ENCODE measurements around the gene POMZP3.
"Not testable (repeated sequence)": the region's sequence is repeated elsewhere in the genome, so short reads cannot be mapped to it uniquely, and the experiment has no call there.

Gene POMZP3

DNA sequence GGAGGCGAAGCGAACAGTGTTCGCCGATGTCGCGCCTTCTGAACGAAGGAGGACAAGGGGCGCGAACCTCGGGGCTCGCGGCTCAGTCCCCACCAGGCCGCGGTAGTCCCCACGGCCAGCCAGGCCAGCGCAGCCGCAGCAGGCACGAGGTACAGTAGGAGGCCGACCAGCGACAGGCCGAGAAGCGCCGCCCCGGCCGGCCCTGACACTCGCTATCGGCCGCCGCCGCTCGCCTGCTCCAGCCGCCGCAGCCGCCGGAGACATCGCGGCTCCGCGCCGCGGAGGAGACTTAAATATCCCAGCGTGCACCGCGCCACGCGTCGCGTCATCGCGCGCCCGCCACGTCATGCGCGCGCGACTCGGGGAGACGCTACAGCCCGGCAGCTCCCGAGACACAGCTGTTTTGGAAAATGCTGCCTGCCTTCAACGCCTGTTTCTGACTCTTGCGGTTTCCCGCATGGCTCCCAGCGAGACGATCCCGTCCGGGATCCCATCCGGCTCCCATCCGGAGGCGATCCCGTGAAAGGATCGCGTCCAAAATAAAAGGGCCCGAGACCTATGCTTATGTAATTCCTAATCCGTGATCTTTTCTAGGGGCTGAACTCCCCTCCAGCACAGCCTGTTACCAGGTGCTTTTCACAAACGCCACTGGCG lies at the start of gene POMZP3:
POMZP3 (minus strand) TSS at position 291 of the 654 bp plus-strand sequence. CDS start 1,215 bp downstream, outside the sequence.
- not testable (repeated sequence) for DNase-seq (ENCODE audit: low read depth in 2 of 2)

DNA sequence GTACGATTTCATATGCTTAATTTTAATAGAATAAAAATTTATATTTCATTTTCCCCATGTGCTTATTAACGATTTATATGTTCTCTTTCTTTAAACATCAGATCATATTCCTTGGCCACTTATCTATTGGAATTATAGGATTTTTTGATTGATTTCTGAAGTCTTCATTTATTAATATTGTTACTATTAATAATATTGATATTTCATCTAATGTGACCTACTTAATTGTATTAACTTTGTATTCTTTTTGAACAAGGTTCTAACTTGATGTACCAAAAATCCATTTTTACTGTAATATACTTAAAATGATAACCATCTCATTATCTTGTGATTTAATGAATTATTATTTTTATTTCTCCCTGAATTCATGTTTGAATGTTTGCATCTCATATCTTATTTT lies 48.7 kb upstream of the POMZP3 start:
- DNase-seq (ENCODE audit: low read depth in 2 of 2) = not testable (repeated sequence)

DNA sequence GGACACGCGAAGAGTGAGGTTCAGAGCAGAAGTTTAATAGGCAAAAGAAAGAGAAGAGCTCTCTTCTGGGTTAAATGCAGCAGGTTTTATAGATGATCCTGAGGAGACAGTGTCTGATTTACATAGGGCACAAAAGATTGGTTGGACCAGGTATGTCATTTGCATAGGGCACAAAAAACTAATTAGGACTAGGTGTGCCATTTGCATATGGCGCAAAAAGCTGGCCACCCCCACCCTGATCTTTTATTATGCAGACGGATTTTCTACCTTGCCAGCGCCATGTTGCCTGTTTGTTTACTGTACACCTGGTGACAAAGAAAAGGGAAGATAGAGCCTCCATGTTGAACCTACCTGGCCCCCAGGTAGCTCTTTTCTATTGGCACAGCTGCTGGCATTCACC lies 46.3 kb upstream of the POMZP3 start:
- not testable (repeated sequence) for DNase-seq (ENCODE audit: low read depth in 2 of 2)

DNA sequence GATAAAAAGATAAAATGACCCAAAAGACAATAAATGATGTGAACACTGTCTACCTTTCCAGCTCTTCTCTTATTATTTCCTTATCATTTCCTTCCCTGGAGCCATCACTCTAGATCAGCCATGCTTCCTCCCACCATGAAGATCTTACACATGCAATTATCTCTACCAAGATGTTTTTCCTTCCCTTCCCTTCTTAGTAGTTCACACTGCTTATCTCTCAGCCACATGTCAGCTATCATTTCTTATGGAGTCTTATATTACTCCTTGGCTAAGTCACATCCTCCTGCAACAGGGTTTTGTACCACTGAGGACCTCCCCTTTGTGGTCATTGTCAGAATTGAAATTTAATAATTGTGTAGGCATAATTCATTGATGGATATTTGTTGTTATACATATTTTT lies 32.1 kb upstream of the POMZP3 start:
- DNase-seq (ENCODE audit: low read depth in 2 of 2) = not testable (repeated sequence)

DNA sequence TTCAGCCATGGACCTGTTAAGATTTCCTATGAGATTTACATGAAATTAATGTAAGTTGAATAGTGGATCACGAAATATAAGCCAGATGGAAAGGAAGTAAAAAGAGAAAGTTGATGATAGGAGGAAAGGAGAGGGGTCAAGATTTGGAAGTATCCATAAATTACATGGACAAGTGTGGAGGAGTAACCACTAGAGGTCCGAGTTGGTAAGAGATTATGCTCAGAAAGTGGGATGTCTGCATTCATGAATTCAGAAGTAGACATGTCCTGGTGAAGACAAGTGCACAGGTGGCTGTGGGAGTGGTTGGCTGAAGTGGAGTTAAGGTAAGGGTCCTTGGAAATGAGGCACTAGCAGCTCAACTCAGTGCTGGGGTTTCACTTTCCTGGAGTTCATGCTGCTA lies 29.3 kb upstream of the POMZP3 start:
- DNase-seq (ENCODE audit: low read depth in 2 of 2) = not testable (repeated sequence)

DNA sequence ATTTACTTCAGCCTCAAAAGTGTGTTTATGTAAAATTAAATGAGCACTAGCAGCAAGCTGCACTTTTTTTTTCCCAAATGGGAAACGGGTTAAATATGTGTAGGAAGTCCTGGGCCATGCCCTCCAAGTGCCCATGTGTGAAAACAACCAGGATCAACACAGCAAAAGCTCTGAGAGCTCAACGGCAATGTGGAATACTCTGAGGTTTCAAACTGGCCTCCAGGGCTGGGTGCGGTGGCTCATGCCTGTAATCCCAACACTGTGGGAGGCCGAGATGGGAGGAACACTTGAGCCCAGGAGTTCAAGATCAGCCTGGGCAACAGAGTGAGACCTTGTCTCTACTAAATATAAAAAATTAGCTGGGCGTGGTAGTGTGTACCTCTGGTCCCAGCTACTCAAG lies 15.5 kb upstream of the POMZP3 start:
- DNase-seq (ENCODE audit: low read depth in 2 of 2) = not testable (repeated sequence)

DNA sequence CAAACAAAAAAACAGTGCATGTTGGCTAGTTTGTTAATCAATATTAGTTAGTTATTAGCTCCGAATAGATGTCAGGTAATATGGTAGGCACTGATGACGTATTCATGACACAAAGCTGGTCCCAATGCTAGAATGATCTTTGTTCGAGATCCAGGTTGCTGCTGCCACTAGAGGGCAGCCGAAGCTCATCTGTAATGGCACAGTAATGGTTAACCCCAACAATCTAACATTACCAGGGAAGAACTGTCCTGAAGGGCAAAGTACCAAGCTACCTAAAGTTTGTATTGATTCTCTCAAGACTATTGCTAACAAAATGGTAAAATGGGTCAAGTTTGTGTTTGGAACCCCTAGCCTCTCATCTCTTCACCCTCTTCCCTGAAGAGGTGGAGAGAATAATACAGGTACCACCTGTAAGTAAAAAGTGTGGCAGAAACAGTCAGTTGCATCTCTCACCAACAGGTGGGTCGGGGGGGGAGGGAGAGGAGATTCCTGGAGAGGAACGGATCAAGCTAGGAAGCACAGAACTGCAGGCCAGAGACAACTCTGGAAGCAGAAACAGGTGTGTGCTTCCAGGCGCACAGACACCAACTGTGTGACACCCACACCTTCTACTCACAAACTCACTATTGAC lies 10.1 kb upstream of the POMZP3 start:
- not testable (repeated sequence) for DNase-seq (ENCODE audit: low read depth in 2 of 2)

DNA sequence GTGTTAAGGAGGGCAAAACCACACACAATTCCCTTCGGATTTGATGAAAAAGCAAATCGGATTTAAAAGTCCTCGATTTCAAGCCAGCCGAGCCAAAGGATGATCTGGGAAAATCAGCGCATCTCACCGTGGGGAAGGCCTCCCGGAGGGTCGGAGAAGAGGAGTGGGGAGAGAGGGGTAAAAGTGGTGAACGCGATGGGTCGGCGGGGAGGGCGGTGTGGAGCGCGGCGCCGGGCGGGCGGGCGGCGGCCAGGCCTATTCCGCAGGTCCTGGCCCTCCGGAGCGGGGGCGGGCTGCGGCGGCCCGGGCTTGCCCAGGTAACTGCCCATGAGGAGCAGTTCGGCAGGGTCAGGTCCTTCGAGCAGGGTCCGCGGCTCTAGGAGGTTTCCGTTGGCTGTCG lies 498 bp downstream of the POMZP3 start:
- DNase-seq (ENCODE audit: low read depth in 2 of 2) = not testable (repeated sequence)

DNA sequence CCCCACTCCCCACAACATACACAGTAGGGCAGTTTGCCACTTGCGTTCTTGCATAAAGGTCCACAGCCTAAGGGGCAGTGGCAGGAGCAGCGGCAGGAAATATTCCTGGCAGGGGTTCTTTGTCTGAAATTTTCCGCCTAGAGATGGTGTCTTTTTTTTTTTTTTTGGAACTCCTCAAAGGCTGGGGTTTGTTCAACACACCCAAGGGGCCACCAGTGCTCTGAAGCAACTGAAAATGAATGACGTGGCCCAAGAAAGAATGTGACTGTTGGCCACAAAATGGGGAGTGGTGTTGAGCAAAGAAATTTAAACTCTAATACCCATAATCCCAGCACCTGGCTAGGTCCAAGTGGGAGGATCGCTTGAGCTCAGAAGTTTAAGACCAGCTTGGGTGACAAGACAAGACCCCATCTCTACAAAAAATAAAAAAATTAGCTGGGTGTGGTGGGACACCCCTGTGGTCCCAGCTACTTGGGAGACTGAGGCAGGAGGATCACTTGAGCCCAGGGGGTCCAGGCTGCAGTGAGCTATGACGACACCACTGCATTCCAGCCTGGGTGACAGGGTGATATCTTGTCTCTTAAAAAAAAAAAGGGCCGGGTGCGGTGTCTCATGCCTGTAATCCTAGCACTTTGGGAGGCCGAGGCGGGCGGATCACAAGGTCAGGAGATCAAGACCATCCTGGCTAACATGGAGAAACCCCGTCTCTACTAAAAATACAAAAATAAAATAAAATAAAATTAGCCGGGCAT lies 7.5 kb downstream of the POMZP3 start:
- not testable (repeated sequence) for DNase-seq (ENCODE audit: low read depth in 2 of 2)

DNA sequence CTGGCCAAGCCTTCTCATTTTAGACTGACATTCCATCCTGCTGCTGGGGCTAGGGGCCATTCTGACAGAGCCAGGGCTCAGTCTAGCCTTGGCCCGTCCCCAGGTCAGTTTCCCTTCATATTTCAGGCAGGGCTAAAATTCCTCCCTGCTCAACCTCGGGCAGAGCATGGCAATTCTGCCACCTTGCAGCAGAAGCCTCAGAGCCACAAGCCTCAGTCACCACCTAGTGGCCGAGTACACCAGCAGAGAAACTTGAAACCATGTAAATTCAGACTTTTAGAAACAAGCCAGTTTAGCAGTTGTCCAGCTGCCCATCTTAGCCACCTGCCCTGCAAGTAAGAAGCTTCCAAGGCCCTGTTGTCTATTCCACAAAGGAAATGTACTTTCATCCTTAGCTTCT lies 13.3 kb downstream of the POMZP3 start:
- not testable (repeated sequence) for DNase-seq (ENCODE audit: low read depth in 2 of 2)

DNA sequence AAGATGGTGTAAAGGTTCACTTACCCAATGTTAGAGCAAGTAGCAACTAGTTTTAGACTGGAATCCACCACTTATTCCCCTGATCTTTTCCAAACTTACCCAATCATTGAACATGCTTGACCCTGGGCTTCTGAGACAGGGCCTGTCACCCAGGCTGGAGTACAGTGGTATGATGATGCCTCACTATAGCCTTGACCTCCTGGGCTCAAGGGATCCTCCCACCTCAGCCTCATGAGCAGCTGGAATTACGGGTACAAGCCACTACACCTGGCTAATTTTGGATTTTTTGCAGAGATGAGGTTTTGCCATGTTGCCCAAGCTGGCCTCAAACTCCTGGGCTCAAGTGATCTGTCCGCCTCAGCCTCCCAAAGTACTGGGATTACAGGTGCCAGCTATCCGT lies 14.8 kb downstream of the POMZP3 start:
- not testable (repeated sequence) for DNase-seq (ENCODE audit: low read depth in 2 of 2)

DNA sequence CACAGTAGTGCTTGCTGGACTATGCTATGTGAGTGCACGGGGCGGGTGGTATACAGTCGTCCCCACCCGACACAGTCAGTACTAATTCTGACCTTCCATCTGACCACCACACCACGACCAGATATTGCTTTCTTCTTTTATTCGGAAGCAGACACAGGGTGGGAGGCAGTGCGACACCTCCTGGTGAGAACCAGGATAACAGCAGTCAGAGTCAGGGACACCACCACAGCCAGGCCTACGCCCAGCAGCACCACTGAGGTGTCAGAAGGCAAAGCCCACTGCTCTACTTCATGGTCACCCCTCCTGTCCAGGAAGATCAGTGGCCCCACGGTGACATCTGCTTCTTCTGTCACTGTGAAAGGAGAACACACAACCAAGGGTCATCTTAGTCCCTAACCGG lies 17.2 kb downstream of the POMZP3 start:
- DNase-seq (ENCODE audit: low read depth in 2 of 2) = not testable (repeated sequence)

DNA sequence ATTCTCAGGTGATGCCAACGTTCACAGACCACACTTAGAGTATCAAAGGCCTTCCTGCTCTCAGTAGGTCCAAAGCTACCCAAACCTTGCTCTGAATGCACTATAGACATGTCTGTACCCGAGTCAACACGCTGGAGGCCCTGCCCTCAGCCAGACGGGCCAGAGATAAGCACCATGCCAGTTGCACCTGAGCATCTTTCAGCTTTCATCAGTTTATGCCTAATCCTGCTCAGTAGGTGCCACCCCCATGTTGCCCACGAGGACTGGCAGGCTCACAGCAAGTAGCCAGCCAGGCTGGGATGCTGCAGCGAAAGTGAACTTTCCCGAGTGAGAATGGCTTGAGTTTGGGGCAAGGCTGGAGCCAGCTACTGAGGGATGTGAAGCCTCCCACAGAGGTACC lies 18.6 kb downstream of the POMZP3 start:
- not testable (repeated sequence) for DNase-seq (ENCODE audit: low read depth in 2 of 2)

DNA sequence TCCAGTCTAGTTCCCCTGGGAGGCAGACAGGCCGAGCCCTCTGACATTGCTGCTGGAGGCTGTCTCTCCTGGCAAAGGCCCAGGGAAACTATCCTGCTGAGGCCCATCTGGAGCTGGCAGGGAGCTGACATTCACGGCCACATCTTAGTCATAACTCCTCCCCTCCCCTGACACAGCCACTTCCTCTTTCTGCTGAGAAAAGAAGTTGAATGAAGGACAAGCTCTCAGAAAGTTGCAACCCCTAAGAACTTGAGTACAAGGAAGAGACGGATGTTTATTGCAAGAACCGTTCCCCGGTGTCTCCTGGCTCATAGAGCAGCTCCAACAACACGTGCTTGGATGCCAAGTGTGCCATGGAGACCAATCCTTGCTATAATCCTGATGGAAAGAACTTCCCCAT lies 21.1 kb downstream of the POMZP3 start:
- peak in 1 of 2 donors; percentile 25 for DNase-seq (ENCODE audit: low read depth in 2 of 2)

DNA sequence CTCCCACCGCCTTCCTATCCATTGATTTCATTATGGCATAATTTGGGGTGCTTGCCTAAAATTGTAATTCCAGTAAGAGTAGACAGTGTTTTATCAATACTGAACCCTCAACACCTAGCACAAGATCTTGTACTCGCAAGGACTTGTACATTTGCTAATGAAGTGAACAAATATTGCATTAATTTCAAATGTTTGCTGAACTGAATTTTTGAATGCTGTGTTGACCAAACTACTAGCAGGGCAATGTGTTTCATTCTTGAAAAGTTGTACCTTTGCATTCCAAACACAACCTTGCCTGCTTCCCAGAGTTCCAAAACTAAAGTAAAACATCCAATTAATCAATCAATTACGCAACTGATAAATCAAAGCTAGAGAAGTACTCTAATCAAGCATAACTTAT lies 26.4 kb downstream of the POMZP3 start:
- DNase-seq (ENCODE audit: low read depth in 2 of 2) = not testable (repeated sequence)

DNA sequence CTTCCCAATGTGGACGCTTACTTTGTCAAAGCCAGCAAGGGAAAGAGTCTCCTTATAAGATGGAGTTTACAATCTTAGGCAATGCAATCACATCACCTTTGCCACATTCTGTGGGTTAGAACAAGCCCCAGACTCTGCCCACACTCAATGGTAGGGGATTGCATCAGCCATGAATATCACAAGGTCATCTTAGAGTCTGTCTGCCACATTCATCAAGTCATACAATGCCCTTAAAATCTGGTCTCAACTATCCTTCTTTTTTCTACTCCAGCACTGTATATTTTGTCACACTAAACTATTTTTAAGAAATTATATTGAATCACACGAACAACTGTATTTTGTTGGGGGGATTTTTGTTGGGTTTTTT lies 27.0 kb downstream of the POMZP3 start:
- not testable (repeated sequence) for DNase-seq (ENCODE audit: low read depth in 2 of 2)

DNA sequence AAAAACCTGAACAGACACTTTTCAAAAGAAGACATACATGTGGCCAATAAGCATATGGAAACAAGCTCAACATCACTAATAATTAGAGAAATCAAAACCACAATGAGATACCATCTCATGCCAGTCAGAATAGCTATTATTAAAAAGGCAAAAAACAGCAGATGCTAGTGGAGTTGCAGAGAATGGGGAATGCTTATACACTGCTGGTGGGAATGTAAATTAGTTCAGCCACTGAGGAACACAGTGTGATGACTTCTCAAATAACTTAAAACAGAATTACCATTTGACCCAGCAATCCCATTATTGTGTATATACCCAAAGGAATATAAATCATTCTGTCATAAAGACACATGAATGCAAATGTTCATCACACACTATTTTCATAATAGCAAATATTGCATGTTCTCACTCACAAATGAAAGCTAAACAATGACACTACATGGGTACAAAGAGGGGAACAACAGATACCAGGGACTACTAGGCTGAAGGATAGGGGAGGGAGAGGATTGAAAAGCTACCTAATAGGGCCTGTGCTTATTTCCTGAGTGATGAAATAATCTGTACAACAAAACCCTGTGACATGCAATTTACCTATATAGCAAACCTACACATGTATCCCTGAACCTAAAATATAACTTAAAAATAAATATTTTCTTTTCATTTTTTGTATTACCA lies 28.4 kb downstream of the POMZP3 start:
- DNase-seq (ENCODE audit: low read depth in 2 of 2) = not testable (repeated sequence)

DNA sequence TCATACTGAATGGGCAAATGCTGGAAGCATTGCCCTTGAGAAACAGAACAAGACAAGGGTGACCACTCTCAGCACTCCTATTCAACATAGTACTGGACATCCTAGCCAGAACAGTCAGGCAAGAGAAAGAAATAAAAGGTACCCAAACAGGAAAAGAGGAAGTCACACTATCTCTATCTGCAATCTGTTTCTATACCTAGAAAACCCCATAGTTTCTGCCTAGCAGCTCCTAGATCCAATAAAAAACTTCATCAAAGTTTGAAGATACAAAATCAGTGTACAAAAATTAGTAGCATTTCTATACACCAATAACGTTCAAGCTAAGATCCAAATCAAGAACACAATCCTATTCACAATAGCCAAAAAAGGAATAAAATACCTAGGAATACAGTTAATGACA lies 29.8 kb downstream of the POMZP3 start:
- not testable (repeated sequence) for DNase-seq (ENCODE audit: low read depth in 2 of 2)

DNA sequence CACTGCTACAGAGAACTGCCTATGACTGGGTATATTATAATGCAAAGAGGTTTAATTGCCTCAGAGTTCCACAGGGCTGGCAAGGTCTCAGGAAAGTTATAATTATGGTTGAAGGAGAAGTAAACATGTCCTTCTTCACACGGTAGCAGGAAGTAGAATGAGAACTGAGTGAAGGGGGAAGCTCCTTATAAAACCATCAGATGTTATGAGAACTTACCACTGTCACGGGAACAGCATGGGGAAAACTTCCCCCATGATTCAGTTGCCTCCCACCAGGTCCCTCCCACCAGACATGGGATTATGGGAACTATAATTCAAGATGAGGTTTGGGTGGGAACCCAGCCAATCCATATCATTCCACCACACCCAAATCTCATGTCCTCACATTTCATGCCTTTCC lies 34.4 kb downstream of the POMZP3 start:
- not testable (repeated sequence) for DNase-seq (ENCODE audit: low read depth in 2 of 2)

DNA sequence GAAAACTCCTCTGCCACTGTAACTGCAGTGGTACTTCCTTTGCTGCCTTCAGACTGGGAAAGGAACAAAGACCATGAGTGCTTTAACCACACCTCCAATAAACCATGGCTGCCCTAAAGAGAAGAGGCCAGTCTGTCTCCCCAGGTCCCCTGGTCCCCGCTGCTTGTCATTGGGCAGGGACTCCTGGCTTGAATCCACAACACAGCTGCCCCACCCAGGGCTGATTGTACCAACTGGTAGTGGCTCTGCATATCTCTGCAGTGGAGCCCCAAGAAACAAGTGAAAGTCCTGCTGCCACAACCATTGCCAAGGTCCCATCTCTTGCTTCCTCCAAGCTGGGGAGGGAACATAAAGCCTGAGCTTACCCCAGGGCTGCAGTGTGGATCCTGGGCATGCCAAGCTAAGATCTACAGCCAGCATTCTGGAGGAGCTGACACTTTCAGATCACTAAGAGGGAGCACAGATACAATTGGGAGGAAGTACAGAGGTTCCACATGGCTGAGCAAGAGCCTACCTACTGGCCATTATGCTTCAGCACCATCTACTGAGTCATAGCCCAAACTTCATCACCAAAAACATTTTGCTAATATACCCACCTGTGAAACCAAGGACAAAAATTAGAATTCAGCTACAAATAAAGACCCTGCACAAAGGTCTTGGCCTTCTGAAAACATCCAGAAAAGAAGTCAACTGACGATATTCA lies 35.3 kb downstream of the POMZP3 start:
- DNase-seq (ENCODE audit: low read depth in 2 of 2) = not testable (repeated sequence)

DNA sequence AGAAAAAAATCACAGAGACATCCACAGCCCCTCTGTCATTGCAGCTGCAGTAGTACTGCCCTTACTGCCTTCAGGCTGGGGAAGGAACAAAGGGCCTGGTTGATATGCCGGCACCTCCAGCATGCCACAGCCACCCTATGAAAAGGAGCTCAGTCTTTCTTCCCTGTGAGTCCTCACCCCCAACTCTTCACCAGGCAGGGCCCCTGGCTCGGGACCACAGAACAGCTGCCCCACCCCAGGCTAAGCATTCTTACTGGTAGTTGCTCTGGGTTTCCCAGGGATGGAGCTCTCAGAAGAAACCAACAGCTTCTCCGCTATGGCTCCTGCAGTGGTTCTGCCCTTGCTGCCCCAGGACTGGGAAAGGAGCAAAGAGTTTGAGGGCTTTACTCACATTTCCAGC lies 36.0 kb downstream of the POMZP3 start:
- not testable (repeated sequence) for DNase-seq (ENCODE audit: low read depth in 2 of 2)

DNA sequence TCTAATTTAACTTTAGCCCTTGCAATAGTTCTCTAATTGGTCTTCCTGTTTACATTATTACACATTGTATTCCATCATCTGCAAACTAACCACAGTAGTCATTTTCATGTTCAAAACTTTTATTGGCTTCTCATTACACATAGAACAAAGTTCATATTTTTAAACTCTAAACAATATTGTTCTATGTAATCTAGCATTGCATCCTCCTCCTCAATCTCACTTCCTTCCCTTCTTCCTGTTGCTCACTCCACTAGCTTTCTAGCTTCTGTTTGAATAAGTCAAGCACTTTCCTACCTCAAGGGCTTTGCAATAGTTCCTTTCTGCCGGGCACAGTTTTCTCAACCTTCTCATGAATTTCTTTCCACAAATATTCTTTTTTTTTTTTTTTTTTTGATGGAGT lies 38.5 kb downstream of the POMZP3 start:
- not testable (repeated sequence) for DNase-seq (ENCODE audit: low read depth in 2 of 2)
